ENCODE results near the gene MROH7.

DNA sequence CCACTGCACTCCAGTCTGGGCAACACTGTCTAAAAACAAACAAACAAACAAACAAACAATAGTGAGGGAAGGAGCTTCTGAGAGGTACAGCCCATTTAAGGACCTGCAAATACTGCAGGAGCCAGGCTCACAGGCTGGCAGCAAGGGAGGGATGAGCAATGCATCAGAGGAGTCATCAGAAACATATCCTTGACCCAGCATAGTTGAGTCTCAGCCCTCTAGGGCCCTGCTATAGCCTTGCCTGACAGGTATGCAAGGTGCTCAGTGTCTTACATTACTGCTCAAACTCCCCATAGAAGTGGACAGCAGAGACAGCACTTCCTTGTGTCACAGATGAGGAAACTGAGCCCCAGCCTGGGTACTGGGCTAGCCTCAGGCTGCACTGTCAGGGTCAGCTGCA, 66.8 kb downstream of the MROH7 start:
- TF ChIP-seq, protein P1, sequence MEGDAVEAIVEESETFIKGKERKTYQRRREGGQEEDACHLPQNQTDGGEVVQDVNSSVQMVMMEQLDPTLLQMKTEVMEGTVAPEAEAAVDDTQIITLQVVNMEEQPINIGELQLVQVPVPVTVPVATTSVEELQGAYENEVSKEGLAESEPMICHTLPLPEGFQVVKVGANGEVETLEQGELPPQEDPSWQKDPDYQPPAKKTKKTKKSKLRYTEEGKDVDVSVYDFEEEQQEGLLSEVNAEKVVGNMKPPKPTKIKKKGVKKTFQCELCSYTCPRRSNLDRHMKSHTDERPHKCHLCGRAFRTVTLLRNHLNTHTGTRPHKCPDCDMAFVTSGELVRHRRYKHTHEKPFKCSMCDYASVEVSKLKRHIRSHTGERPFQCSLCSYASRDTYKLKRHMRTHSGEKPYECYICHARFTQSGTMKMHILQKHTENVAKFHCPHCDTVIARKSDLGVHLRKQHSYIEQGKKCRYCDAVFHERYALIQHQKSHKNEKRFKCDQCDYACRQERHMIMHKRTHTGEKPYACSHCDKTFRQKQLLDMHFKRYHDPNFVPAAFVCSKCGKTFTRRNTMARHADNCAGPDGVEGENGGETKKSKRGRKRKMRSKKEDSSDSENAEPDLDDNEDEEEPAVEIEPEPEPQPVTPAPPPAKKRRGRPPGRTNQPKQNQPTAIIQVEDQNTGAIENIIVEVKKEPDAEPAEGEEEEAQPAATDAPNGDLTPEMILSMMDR (IDR thresholded peaks at IDR 0.05): no peak
- TF ChIP-seq EP300 (IDR thresholded peaks at IDR 0.05) (no peak), POLR2AphosphoS5 (IDR thresholded peaks at IDR 0.05) (no peak)

Measured in esophagus muscularis mucosa (tissue), 4 donors.